Stimulated activated CD8-positive, alpha-beta memory T cell treated with anti-CD3 and anti-CD28 coated beads, Interleukin-2, amount 100 ng/mL, for 48 hours (primary cell): ENCODE results near the gene GSTA4.
"Not testable (repeated sequence)": the region's sequence is repeated elsewhere in the genome, so short reads cannot be mapped to it uniquely, and the experiment has no call there.

Experiments used
- DNase-seq, 2 donors: peaks; one replicate each; pipeline ENCODE4 v3.0.0-alpha.2; 2020; ENCODE audit warnings: low read depth in 2 of 2

Gene GSTA4

DNA sequence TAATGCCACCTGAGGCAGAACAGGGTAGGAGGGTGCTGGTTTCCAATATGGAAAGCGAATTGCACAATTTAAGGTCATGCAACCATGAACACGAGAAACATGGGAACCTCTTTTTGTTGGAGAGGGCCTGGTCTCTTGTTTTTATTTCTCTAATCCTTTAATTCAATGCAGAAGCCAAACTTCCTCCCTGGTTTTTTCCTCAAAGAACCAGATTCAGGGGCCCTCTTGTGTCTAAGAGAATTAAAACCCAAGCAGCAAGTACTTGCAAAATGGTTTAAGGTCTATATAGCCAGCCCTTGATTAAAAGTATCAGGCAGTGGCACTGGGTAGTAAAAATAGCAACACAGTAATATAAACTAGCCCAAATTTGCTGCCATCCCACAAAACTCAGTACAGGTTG is 19.5 kb downstream of the GSTA4 start:
- no peak for DNase-seq

GRCh38 chr6:52972989-52973388 is 22.1 kb downstream of the GSTA4 start:
- DNase-seq, result no peak

DNA sequence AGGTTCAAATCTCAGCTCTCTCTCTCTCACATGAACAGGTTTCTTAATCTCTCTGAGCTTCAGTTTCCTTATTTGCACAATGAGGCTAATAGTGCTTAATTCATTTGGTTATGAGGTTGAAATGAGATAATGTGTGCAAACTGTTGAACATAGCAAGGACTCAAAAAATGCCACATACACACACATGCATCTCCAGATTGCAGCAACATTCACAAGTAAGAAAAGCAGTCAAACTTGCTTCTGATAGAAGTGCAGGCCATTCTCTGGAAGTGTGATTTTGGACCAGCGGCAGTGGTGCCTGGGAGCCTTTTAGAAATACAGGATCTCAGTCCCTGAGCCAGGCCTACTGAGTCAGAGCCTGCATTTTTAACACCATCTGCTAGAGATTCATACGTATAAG is 25.7 kb downstream of the GSTA4 start:
- DNase-seq, result no peak

GRCh38 chr6:52966101-52966500 is 29.0 kb downstream of the GSTA4 start:
- no peak for DNase-seq

DNA sequence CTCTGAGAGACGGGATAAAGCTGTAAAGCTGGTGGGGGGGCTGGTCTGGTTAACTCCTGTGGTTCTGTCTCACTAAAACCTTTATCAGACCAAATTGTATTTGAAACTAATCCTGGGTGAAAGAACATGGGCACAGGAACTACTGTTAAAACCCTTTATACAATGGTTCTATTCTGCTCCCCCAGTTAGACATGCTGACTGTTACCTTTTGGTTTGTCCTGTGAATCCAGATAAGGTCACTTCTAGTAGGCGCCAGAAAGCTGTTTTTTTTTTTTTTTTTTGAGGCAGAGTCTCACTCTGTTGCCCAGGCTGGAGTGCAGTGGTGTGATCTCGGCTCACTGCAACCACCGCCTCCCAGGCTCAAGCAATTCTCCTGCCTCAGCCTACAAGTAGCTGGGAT is 29.7 kb downstream of the GSTA4 start:
- no peak for DNase-seq

DNA sequence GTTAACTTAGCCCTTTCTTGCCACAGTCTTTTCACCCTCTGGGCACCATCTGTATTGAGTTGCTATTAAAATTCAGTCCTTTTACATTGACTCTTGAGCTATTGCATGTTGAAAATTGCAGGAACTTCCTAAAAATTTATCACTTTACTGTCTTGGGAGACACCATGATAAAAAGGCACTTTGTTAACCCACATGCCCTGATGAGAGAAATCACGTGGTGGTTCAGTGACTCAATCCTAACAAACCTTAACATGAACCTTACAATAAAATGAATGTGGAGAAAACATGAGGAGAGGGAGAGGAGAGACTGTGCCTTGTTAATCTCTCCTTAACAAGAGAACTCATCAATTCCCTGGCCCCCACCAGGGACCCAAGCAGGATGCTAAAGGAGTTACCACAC is 30.8 kb downstream of the GSTA4 start:
- DNase-seq, result no peak

GRCh38 chr6:52962701-52963100 is 32.4 kb downstream of the GSTA4 start:
- DNase-seq, result no peak

DNA sequence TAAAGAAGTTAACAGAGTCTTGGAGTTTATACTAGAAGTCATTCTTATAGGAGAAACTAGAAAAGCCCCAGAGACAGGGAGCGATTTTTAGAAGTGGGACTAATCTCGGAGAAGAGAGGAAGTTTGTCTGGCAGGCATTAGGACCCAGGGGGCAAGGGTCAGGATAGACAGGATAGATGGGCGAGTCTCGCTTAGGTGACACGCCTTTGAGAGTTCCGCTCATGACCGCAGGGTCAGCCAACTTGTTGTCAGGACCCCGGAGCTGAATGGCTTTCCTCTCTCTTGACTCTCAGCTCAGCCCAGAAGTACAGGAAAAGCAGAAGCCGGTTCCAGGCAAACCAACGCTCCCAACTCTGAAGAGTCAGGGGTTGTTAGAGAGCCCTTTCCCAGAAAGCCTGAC is 34.1 kb downstream of the GSTA4 start:
- not testable (repeated sequence) for DNase-seq

GRCh38 chr6:52960211-52960610 is 34.9 kb downstream of the GSTA4 start:
- DNase-seq, result not testable (repeated sequence)

DNA sequence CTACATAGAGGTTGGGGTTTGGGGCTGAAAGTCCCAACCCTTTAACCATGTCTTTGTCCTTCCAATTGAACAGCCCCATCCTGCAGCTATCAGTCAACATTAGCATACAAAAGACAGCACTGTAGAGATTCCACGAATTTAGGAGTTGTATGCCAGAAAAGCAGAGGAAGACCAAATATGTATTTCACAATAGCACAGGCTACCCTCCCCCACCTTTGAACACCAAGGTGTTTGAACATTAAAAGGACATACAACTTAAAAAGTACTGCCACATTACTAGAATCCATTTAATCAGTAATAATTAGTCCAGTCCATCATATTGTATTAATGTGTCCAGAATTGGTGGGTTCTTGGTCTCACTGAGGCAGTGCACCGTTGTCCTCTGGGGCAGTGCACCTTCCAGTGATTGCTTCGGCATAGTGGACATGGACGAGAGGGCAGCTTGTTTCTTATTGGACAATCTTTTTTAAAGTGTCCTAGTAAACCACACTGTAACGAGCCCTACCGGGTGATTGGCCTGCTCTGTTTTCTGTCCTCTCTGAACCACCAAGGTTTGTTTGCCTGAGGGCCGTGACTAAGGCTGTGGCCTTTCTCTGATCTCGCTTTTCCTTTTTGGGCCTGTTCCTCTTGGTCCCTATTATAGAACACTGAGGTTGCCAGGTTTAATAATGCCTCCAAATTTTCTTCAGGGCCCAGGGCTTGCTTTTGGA is 36.4 kb downstream of the GSTA4 start:
- no peak for DNase-seq

GRCh38 chr6:52955871-52956270 is 39.2 kb downstream of the GSTA4 start:
- DNase-seq, result no peak

GRCh38 chr6:52953911-52954839 is 40.9 kb downstream of the GSTA4 start:
- no peak for DNase-seq

- DNase-seq, result no peak
Observed at GRCh38 chr6:52946306-52946705, 48.8 kb downstream of the GSTA4 start.

GRCh38 chr6:52942821-52943220 is 52.3 kb downstream of the GSTA4 start:
- DNase-seq, result not testable (repeated sequence)

- DNase-seq, result no peak
Observed at GRCh38 chr6:52942221-52942620, 52.9 kb downstream of the GSTA4 start.

- DNase-seq, result no peak
Observed at GRCh38 chr6:52937908-52938307, 57.2 kb downstream of the GSTA4 start.

DNA sequence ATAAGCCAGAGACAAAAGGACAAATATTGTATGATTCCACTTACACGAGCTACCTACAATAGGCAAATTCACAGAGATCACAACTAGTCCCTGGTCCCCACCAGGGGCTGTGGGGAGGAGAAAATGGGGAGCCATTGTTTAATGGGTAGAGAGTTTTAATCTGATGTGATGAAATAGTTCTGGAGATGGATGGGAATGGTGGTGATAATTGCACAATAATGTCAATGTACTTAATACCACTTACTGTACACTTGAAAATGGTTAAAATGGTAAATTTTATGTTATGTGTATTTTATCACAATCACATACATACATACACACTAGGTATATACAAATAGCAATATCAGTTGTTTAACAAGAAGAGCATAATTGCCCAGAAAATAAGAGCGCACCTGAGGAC is 61.3 kb downstream of the GSTA4 start:
- no peak for DNase-seq

DNA sequence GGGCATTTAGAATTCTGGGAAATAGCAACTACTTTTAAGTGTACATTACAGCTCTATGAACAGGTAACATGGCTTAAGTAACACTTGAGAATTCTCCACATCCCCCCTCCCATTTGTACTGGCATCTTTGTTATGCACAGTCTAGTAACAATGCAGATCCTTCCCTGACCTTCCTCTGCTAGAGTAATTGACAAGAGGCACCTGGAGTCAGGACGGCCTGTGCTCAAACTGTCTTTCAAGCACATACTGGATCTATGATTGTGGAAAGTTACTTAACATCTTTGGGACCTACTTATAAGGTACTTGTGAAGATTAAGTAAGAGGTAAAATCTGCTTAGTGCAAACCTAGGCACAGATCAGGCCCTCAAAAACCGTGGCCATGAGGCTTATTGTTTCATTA is 63.7 kb downstream of the GSTA4 start:
- DNase-seq, result no peak

DNA sequence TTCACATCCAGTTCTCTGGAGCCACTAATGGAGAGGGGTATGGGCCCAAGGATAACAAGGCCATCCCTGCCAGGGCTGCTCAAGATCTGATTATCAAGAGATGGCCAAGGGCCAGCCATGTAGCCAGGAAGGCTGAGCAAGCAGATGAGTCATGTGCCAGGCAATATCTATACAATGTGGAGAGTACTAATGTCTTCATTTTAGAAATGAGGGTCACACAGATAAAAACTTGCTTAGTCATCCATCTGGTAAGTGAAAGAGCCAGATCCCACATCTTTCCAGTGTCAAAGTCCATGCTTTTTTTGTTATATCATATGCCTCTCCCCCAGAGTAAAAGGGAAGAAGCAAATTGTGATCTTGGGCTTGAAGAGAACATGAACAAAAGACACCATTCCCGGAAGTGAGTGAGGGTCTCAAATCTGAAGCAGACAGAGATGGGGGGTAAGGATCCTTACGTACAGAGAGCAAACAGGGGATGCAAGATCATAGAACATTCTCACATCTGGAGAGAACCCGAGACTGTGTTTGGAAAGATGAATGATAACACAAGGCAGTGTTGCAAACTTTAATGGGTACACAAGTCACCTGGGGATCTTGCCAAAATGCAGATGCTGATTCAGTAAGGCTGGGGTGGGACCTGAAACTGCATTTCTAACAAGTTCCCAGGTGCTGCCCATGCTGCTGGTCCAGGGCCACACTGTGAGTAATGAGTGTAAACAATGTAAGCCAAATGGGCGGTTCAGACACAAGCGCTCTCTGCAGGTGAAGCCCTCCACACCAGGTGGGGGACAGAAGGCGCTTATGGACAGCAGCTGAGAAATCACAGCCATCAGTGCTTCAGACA is 65.5 kb downstream of the GSTA4 start:
- DNase-seq, result no peak
